GM18868 (cell line): ENCODE data around the gene SMPD3.

Experiments used
- ATAC-seq: cut with Tn5 transposase; IDR thresholded peaks from one replicate; pipeline ENCODE4 v1.9.1; 2021; ENCODE audit warnings: mild to moderate bottlenecking, moderate library complexity; ENCODE audit not compliant: unreplicated experiment

Gene SMPD3

DNA sequence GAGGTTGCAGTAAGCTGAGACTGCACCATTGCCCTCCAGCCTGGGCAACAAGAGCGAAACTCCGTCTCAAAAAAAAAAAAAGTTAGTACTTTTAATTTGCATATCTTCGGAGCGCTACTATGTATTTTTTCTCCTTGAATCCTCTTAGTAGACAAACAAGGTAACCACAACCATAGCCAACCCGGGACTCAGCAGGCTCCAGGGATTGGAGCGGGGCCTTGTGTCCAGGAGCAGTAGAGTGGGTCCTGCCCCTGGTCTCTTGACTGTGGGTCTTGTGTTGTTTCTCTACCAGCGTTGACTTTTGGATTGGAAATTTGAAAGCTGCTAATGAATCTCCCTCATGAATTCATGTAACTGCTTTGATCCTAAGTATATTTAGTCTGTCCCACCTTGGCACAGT is 105.2 kb downstream of the SMPD3 start:
- no peak for ATAC-seq

DNA sequence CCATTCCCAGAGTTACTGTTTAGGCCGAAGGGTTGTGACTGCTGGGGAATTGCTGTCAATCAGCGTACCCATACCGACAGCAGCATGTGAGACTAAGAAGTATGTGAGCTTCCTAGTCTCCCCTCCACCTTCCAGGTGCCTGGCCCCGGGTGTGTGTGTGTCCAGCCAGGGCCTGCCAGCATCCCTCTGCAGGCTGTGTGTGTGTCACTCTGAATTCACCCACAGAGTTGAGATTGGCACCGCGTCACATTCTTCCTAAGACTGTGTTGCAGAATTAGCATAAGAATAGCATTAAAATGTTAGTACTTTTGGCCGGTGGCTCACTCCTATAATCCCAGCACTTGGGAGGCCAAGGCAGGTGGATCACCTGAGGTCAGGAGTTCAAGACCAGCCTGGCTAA is 105.7 kb downstream of the SMPD3 start:
- no peak for ATAC-seq

DNA sequence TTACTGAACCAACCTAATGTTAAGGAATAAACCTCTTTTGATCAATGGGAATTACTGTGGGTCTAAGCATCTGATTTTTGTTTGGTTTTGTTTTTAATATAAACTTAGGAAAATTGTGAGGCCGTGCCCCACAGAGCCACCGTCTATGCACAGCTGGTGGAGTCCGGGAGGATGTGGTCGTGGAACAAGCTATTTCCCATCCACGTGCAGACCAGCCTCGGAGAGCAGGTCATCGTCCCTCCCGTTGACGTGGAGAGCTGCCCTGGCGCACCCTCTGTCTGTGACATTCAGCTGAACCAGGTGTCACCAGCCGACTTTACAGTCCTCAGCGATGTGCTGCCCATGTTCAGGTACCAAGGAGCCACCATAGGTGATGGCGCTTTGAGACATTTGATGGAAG is 109.1 kb downstream of the SMPD3 start:
- no peak for ATAC-seq

DNA sequence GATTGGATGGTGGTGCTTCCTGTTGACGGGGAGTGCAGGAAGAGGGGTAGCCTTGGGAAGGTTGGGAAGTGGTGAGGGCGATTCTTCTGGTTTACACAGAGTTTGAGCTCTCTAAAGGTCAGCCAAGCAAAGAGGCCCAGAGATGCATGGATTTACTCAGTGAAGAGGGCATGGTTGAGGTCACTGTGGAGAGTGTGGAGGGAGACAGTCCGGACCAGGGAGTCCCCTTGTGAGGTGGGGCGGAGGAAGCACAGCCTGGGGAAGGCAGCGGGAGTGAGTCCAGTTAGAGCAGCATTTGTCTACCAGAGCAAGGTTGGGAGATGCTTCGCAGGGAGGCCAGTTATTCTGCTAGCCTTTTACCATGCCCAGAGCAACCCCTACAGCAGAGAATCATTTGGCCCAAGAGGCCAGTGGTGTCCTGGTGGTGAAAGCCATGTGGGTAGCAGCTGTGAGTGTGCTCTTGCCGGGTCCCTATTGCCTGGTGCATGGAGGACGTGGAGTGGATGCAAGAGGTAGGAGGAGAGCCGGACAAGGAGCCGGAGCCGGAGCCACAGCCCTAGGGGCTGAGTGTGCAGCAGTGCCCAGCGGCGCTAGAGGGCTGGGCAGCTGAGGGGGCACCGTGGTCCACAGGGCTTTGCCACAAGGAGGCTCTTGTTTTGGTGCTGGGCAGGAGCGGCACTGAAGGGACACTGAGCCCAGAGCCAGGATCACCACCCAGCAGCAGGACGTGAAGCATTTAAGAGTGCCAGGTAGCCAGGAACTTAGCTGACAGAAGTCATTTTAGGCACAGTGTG is 109.8 kb downstream of the SMPD3 start:
- ATAC-seq, result no peak

DNA sequence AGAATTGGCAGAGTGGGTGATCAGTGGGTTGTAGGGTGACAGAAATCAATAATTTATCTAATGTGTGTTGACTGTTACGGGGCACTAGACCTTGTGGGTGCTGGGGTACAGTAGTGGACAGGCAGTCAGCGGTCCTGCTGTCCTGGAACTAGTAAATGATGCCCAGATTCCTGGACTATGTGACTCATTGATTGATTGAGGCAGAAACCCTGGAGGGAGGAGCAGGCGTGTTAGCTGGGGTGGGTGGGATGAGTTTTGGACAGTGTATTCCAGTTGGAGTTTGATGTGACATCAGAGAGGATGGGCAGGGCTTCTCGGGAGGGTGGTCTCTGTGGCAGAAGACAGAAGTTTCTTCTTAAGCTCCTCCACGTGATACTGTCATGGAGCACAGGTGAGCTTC is 113.1 kb downstream of the SMPD3 start:
- no peak for ATAC-seq

DNA sequence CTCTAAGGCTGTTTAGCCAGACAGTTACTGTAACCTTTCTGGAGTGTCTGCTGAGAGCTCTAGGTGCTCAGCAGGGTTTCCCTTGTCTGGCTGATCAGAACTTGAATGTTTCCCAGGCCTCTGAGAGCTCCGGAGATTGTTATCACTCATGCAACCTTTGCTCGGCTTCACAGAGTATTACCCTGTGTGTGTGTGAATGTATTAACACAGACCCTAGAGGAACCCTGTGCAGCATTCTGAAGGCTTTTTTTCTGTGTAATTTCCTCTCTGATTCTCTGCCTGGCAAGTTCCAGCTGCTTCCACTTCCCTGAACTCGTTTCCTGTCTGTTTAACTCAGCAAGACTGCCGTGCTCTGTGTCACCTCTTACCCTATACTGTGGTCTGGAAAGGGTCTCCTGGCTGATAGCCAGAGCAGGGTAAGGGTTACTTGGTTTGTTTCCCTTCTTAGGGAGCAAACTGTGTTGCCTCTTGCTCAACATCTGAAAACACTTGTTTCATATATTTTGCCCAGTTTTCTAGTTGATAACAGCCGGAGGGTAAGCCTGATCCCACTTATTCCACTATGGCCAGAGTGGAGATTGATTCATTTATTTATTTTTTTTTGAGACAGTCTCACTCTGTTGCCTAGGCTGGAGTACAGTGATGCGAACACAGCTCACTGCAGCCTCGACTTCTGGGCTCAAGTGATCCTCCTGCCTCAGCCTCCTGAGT is 115.7 kb downstream of the SMPD3 start:
- no peak for ATAC-seq

DNA sequence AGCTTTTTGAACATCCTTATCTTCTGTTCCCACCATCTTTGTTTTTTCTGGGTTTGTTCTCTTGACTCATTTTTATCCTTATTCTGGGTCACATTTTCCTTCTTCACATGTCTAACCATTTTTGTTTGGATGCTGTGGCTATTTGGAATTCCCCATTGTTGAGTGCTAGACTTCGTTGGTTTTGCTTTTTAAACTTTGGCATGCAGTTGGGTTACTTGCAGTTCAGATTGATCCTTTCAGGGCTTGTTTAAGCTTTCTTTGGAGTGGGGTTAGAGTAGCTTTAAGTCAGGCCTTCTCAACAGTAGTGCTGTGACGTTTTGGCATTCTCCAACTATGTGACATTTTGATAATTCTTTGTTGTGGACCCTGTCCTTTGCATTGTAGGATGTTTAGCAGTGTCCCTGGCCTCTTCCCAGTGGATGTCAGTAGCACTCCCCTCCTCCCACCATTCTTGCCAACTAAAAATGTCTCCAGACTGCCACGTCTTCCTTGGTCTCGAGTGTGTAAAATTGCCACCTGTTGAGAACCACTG is 116.4 kb downstream of the SMPD3 start:
- ATAC-seq, result no peak

DNA sequence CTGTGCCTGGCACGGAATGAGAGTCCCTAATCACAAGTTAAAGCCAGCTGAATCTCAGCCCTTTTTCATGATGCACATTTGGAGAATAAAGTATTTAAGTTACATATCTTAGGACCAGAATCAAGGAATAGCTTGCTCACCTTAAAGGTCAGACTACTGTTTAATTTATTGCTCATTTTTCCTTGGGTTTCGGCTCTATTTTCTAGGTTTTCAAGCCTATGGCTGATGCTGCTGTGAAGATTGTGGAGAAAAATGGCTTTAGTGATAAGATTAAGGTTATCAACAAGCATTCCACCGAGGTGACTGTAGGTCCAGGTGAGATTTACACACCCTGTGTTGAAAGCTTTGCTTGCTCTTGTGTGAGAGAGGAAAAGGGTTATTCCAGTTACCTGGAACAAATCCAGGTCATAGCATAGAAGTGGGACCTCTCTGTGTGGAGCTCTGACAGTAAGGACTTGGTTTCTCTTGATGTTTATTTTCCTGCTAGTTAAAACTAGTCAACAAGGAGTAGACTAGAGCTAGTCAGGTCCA is 119.4 kb downstream of the SMPD3 start:
- no peak for ATAC-seq

DNA sequence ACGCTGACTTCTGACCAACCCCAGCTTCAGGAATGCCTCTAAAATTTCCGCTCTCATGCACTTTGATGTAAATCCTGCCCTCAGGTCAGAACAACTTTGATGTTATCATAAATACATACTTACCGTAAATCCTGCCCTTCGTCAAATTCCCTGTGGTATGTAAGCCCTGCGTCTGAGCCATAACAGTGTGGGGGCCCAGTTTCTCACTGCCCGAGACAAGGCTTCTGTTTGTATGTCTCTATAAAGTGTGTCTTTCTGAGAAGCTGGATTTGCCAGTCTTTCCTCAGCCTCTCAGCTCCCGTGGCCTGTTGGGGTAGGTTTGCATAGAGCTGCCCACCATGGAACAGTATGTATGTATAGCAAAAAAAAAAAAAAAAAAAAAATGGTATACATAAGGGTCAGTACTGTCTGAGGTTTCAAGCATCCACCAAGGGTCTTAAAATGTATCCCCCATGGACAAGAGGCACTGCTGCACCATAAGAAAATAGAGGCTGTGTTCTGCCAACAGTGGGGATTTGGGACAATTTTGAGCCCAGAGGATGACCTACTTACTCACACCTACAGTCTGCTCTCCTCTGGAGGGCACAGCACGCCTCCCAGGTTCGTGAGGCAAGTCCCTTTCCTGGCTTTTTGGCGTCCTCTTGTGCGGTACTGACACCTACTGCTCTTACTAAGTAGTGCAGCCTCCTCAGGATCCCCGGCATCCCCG is 120.0 kb downstream of the SMPD3 start:
- ATAC-seq, result peak; percentile 74

DNA sequence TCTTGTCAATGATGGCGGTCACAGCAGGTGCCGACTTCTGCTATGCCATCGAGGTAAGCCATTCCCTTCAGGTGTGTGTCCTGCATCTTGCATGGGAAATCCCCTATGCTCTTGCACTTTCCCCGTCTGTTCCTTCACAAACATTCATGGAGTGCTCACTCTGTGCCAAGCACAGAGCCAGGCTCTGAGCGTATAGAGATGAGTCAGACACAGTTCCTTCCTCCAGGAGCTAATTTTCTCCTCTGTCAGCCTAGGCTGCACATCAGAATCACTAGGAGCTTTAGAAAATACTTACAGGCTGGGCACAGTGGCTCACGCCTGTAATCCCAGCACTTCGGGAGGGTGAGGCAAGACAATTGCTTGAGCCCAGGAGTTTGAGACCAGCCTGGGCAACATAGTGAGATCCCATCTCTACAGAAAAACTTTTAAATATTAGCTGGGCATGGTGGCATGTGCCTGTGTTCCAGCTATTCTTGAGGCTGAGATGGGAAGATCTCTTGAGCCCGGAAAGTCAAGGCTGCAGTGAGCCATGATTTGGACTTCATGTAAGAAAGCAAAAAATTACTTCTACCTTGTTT is 123.4 kb downstream of the SMPD3 start:
- ATAC-seq, result no peak

DNA sequence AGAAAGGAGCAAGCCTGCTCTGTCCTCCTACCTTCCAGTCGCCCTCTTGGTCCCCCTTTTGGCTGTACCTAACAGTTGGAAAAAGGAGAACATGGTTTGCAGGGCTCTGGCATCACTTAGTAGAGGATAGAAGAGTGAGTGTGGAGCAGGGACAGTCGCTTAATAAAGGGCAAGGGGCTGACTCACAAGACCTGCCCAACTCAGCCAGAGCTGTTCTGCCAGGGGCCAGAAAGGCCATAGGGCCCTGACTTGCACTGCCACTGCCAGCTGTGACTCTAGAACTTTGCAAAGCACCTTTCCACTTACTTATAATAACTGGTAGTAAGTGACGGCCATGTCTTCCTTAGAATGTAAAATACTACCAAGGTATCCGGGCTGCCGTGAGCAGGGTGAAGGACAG is 124.0 kb downstream of the SMPD3 start:
- no peak for ATAC-seq

DNA sequence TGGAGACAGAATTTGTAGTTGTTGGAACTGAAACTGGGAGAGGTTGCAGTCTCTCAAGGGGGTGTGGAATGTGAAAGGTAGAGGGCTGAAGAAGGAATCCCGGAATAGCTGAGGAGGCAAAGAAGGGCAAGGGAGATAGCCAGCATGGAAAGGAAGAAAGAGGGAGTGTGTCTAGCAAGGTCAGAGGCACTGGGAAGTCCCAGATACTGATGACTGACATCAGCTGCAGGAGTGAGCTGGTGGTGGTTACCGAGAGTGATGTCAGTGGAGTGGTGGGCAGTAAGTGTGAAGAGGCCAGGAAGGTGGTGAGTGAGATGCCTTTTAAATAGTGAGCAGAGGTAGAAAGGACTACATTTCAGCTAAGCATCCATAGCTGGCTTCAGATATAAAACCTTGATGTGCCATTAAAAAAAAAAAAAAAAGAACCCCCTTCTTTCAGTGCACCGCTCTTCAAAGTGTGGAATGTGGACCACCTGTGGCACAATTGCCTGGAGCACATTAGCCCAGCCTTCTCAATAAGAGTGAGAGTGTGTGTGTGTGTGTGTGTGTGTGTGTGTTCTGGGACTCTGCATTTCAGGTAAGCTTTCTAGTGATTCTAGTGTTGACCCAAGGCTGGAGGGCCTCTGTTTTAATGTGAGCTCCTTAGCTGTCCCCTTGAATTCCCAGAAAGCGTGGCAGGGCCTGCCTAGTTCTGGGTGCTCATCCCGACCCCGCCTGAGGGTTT is 129.0 kb downstream of the SMPD3 start:
- peak; percentile 66 for ATAC-seq

DNA sequence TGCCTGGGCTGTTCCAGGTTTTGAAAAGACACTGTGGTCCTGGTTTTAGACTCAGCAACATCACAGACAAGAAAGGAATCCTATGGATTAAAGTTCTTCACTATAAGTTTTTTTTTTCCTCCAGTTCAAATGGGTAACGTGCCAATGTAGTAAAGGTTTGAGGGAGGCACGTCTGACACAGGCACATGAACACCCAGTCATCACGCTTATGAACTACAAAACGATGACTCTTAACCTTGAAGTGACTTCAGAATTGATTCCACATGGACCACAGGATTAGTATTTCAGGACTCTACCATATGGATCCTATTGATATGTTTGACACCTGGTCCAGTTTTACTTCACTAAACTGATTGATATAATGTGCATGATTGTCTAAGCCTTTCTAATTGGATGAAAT is 135.2 kb downstream of the SMPD3 start:
- ATAC-seq, result no peak

DNA sequence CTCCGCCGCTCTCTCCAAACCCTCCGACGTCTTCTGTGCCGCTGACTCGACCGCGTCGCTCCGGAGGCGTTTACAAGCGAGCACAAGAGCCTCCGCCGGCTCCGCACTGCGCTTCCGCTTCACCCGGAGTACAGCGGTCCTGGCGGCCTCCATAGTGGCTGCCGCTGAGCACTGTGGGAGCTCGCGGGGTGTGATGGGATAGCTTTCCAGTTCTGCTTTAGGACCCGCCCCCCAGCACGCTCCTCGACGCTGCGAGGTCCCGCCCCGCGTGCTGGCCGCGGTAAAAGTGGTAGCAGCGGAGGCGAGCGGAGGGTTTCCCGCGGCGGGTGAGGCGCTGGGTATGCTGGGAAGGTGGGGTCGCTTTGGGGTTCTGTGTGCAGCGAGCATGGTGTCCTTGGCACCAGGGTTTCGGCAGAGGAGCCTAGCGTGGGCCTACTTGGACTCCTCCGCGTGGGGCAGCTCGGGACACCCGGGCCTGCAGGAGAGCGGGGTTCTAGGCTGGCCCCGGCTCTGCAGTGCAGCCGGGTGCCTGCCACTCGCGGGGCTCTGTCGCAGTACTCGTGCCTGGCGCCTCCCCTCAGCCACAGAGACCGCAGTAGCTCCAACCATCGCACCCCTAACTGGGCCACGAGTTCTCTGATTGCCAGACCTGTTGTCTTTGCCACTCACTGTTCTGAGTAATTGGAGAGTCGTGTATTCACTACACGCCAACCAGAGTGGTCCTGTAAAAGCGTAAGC is 137.4 kb downstream of the SMPD3 start, which contains the start of the genes PRMT7 and SLC7A6OS:
TSS of gene PRMT7 (plus strand) at position 246 of the 738 bp plus-strand sequence. CDS start 4,961 bp downstream, outside the sequence.
TSS of gene SLC7A6OS (minus strand) at position 173 of the 738 bp plus-strand sequence. CDS start at position 153, 20 bp downstream.
- ATAC-seq, result peak; percentile 93

DNA sequence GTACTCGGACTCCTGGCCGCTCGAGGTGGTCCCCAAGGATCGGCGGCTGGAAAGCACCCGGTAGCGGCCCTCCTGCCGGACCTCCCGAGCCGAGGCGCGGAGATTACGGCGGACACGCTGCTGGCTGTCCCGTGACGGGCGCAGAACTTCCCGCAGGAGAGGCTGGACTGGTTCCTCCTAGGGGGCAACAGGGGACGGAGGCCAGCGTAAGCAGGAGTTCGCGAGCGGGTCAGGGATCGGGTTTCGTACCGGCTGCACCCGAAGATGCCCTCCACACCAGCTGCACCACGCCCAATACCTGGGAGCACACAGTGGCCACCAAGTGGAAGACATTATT is 137.9 kb downstream of the SMPD3 start:
- peak; percentile 23 for ATAC-seq

DNA sequence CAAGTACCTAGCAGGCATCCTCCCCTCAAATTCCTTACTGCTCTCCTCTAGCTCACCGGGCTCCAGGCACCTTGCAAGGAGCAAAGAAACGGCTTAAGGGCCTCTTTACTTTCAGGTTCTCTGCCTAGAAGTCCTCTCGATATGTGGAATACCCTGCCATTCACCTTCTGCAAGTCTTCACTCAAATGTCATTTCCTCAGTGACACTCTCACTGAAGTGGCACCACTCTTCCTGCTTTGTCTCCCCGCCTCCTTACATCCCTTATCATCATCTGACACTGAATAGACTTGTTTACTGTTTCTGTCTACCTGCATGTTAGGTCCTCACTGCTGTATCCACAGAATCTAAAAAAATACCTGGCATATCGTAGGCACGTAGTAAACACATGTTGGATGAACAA is 138.5 kb downstream of the SMPD3 start:
- ATAC-seq, result no peak
